ENCODE results near the gene VAV1. TPM values are rescaled to one million over a fixed set of nuclear protein-coding genes. Genes with fewer than 3 reads are reported as not detected.
"Not testable (repeated sequence)": the region's sequence is repeated elsewhere in the genome, so short reads cannot be mapped to it uniquely, and the experiment has no call there.

VAV1 gene
- total and polyA plus RNA-seq, 9 donors = 1.6 to 3.7 (median 2.3) TPM

GRCh38 chr19:6772866-6773322 is 386 bp downstream of the VAV1 start:
- no peak for DNase-seq
- WGBS (ENCODE audit: insufficient coverage) = 59% methylated on average over 11 of the region's 14 CpGs
- Histone ChIP-seq H3K4me1 (ENCODE audit: control insufficient read depth, insufficient read depth, low read length) (no peaks in the 10 kb centered on the region), H3K27ac (ENCODE audit: low read length) (no peak overlapping the region), H3K36me3 (ENCODE audit: control insufficient read depth, insufficient read depth, low read length) (no peaks in the 10 kb centered on the region), H3K27me3 (ENCODE audit: control insufficient read depth, insufficient read depth, low read length) (peaks cover 4% of the 10 kb centered on the region), H3K4me3 (ENCODE audit: low read length) (peak overlapping the region; percentile 39), H3K9me3 (replicated peaks; ENCODE audit: control insufficient read depth, low read depth, low read length) (no peaks in the 10 kb centered on the region)

- Histone ChIP-seq H3K4me1 (ENCODE audit: control insufficient read depth, insufficient read depth, low read length) (no peaks in the 10 kb centered on the region), H3K27ac (ENCODE audit: low read length) (no peak overlapping the region), H3K36me3 (ENCODE audit: control insufficient read depth, insufficient read depth, low read length) (no peaks in the 10 kb centered on the region), H3K9me3 (replicated peaks; ENCODE audit: control insufficient read depth, low read depth, low read length) (no peaks in the 10 kb centered on the region), H3K4me3 (ENCODE audit: low read length) (peak overlapping the region; percentile 39), H3K27me3 (ENCODE audit: control insufficient read depth, insufficient read depth, low read length) (no peaks in the 10 kb centered on the region)
- 54% methylated on average over 5 of the region's 8 CpGs for WGBS (ENCODE audit: insufficient coverage)
- peak; percentile 56 for DNase-seq
Observed at GRCh38 chr19:6773323-6773931, 919 bp downstream of the VAV1 start.

GRCh38 chr19:6774821-6775707 is 2.6 kb downstream of the VAV1 start:
- Histone ChIP-seq H3K9me3 (replicated peaks; ENCODE audit: control insufficient read depth, low read depth, low read length) (no peaks in the 10 kb centered on the region), H3K4me1 (ENCODE audit: control insufficient read depth, insufficient read depth, low read length) (no peaks in the 10 kb centered on the region), H3K27me3 (ENCODE audit: control insufficient read depth, insufficient read depth, low read length) (no peaks in the 10 kb centered on the region), H3K4me3 (ENCODE audit: low read length) (no peak overlapping the region), H3K36me3 (ENCODE audit: control insufficient read depth, insufficient read depth, low read length) (no peaks in the 10 kb centered on the region), H3K27ac (ENCODE audit: low read length) (no peak overlapping the region)
- 75% methylated on average over 6 of the region's 11 CpGs for WGBS (ENCODE audit: insufficient coverage)
- DNase-seq = peak; percentile 58

- H3K27me3 ChIP-seq (ENCODE audit: control insufficient read depth, insufficient read depth, low read length); DNase-seq; H3K4me1 ChIP-seq (ENCODE audit: control insufficient read depth, insufficient read depth, low read length); H3K36me3 ChIP-seq (ENCODE audit: control insufficient read depth, insufficient read depth, low read length); H3K9me3 ChIP-seq (replicated peaks; ENCODE audit: control insufficient read depth, low read depth, low read length); H3K27ac ChIP-seq (ENCODE audit: low read length); H3K4me3 ChIP-seq (ENCODE audit: low read length): not testable (repeated sequence)
Observed at GRCh38 chr19:6776045-6776444, 3.5 kb downstream of the VAV1 start.

- 93% methylated on average over 4 of the region's 4 CpGs for WGBS (ENCODE audit: insufficient coverage)
- Histone ChIP-seq H3K4me3 (ENCODE audit: low read length) (no peak overlapping the region), H3K27ac (ENCODE audit: low read length) (no peak overlapping the region), H3K36me3 (ENCODE audit: control insufficient read depth, insufficient read depth, low read length) (no peaks in the 10 kb centered on the region), H3K27me3 (ENCODE audit: control insufficient read depth, insufficient read depth, low read length) (no peaks in the 10 kb centered on the region), H3K9me3 (replicated peaks; ENCODE audit: control insufficient read depth, low read depth, low read length) (no peaks in the 10 kb centered on the region), H3K4me1 (ENCODE audit: control insufficient read depth, insufficient read depth, low read length) (no peaks in the 10 kb centered on the region)
- DNase-seq = no peak
Observed at GRCh38 chr19:6776999-6777398, 4.5 kb downstream of the VAV1 start.

GRCh38 chr19:6777434-6777833 is 4.9 kb downstream of the VAV1 start:
- H3K27me3 ChIP-seq (ENCODE audit: control insufficient read depth, insufficient read depth, low read length) = no peaks in the 10 kb centered on the region
- H3K4me1 ChIP-seq (ENCODE audit: control insufficient read depth, insufficient read depth, low read length) = no peaks in the 10 kb centered on the region
- WGBS (ENCODE audit: insufficient coverage) = 86% methylated on average over 1 of the region's 2 CpGs
- no peak for DNase-seq
- no peaks in the 10 kb centered on the region for H3K36me3 ChIP-seq (ENCODE audit: control insufficient read depth, insufficient read depth, low read length)
- no peak overlapping the region for H3K27ac ChIP-seq (ENCODE audit: low read length)
- no peak overlapping the region for H3K4me3 ChIP-seq (ENCODE audit: low read length)
- no peaks in the 10 kb centered on the region for H3K9me3 ChIP-seq (replicated peaks; ENCODE audit: control insufficient read depth, low read depth, low read length)

- no peaks in the 10 kb centered on the region for H3K27me3 ChIP-seq (ENCODE audit: control insufficient read depth, insufficient read depth, low read length)
- H3K27ac ChIP-seq (ENCODE audit: low read length) = no peak overlapping the region
- no peaks in the 10 kb centered on the region for H3K4me1 ChIP-seq (ENCODE audit: control insufficient read depth, insufficient read depth, low read length)
- DNase-seq = no peak
- 60% methylated on average over 1 of the region's 4 CpGs for WGBS (ENCODE audit: insufficient coverage)
- no peak overlapping the region for H3K4me3 ChIP-seq (ENCODE audit: low read length)
- H3K9me3 ChIP-seq (replicated peaks; ENCODE audit: control insufficient read depth, low read depth, low read length) = no peaks in the 10 kb centered on the region
- H3K36me3 ChIP-seq (ENCODE audit: control insufficient read depth, insufficient read depth, low read length) = no peaks in the 10 kb centered on the region
Observed at GRCh38 chr19:6778386-6778785, 5.9 kb downstream of the VAV1 start.

- Histone ChIP-seq H3K4me1 (ENCODE audit: control insufficient read depth, insufficient read depth, low read length) (no peaks in the 10 kb centered on the region), H3K9me3 (replicated peaks; ENCODE audit: control insufficient read depth, low read depth, low read length) (no peaks in the 10 kb centered on the region), H3K4me3 (ENCODE audit: low read length) (no peak overlapping the region), H3K36me3 (ENCODE audit: control insufficient read depth, insufficient read depth, low read length) (no peaks in the 10 kb centered on the region), H3K27ac (ENCODE audit: low read length) (no peak overlapping the region), H3K27me3 (ENCODE audit: control insufficient read depth, insufficient read depth, low read length) (no peaks in the 10 kb centered on the region)
- DNase-seq = no peak
- WGBS (ENCODE audit: insufficient coverage) = 100% methylated on average over 1 of the region's 4 CpGs
Observed at GRCh38 chr19:6779206-6779605, 6.7 kb downstream of the VAV1 start.

GRCh38 chr19:6787393-6787792 is 14.9 kb downstream of the VAV1 start:
- Histone ChIP-seq H3K36me3 (ENCODE audit: control insufficient read depth, insufficient read depth, low read length) (no peaks in the 10 kb centered on the region), H3K9me3 (replicated peaks; ENCODE audit: control insufficient read depth, low read depth, low read length) (peaks cover 3% of the 10 kb centered on the region), H3K27me3 (ENCODE audit: control insufficient read depth, insufficient read depth, low read length) (no peaks in the 10 kb centered on the region), H3K27ac (ENCODE audit: low read length) (no peak overlapping the region), H3K4me1 (ENCODE audit: control insufficient read depth, insufficient read depth, low read length) (no peaks in the 10 kb centered on the region), H3K4me3 (ENCODE audit: low read length) (no peak overlapping the region)
- 80% methylated on average over 1 of the region's 4 CpGs for WGBS (ENCODE audit: insufficient coverage)
- DNase-seq = no peak

- H3K27me3 ChIP-seq (ENCODE audit: control insufficient read depth, insufficient read depth, low read length) = no peaks in the 10 kb centered on the region
- DNase-seq = no peak
- no peak overlapping the region for H3K4me3 ChIP-seq (ENCODE audit: low read length)
- H3K27ac ChIP-seq (ENCODE audit: low read length) = no peak overlapping the region
- H3K36me3 ChIP-seq (ENCODE audit: control insufficient read depth, insufficient read depth, low read length) = no peaks in the 10 kb centered on the region
- peaks cover 3% of the 10 kb centered on the region for H3K9me3 ChIP-seq (replicated peaks; ENCODE audit: control insufficient read depth, low read depth, low read length)
- WGBS (ENCODE audit: insufficient coverage) = 75% methylated on average over 2 of the region's 4 CpGs
- H3K4me1 ChIP-seq (ENCODE audit: control insufficient read depth, insufficient read depth, low read length) = no peaks in the 10 kb centered on the region
Observed at GRCh38 chr19:6788896-6789295, 16.4 kb downstream of the VAV1 start.
